Esophagus muscularis mucosa (tissue), 4 donors: Measurements from ENCODE around the gene TP53BP1. TPM values are rescaled to one million over a fixed set of nuclear protein-coding genes. Genes with fewer than 3 reads are reported as not detected.

Source experiments
- DNase-seq: peaks from one replicate; pipeline ENCODE4 v3.0.0-alpha.2; 2017; ENCODE audit errors: extremely low spot score
- H3K27ac ChIP-seq, 4 donors: fragments of 200-600 bp; sonication (generic); replicated peaks in 1 of 4; 1 replicate in 3 of 4; 2 replicates in 1 of 4; pipeline ENCODE4 v1.5.1; 2016 to 2019; ENCODE audit warnings: mild to moderate bottlenecking in 1 of 4
- H3K27me3 ChIP-seq, 4 donors: fragments of 200-600 bp; sonication (generic); one replicate each; pipeline versions ENCODE4 v1.5.1 to v1.6.0; 2016 to 2019
- H3K36me3 ChIP-seq, 4 donors: fragments of 200-600 bp; sonication (generic); one replicate each; pipeline ENCODE4 v1.5.1; 2016 to 2019
- H3K4me1 ChIP-seq, 4 donors: fragments of 200-600 bp; sonication (generic); one replicate each; pipeline ENCODE4 v1.5.1; 2016 to 2019
- H3K4me3 ChIP-seq, 4 donors: fragments of 200-600 bp; sonication (generic); 1 replicate in 2 of 4; 2 replicates in 2 of 4; pipeline ENCODE4 v1.5.1; 2016 to 2019; ENCODE audit warnings: mild to moderate bottlenecking in 4 of 4, moderate library complexity in 1 of 4
- H3K9me3 ChIP-seq, 4 donors: fragments of 200-600 bp; sonication (generic); 1 replicate in 3 of 4; 2 replicates in 1 of 4; pipeline ENCODE4 v1.5.1; 2016 to 2019
- CTCF ChIP-seq, 3 experiments: fragments of 200-600 bp in 2 of 3; fragments of 450-650 bp in 1 of 3; sonication (generic) in 2 of 3; IDR thresholded peaks; one replicate each; pipeline ENCODE4 v1.5.1; 2017 to 2019; ENCODE audit warnings: antibody characterized with exemption in 3 of 3, mild to moderate bottlenecking in 2 of 3, moderate library complexity in 1 of 3
- EP300 ChIP-seq: sonication (generic); formaldehyde crosslinking; IDR thresholded peaks from one replicate; pipeline ENCODE4 v1.6.1; 2017; ENCODE audit warnings: antibody characterized with exemption
- POLR2A ChIP-seq: fragments of 450-650 bp; IDR thresholded peaks from one replicate; pipeline ENCODE4 v1.6.1; 2017; ENCODE audit warnings: antibody characterized with exemption, moderate library complexity, mild to moderate bottlenecking, low read depth
- POLR2AphosphoS5 ChIP-seq, 2 donors: sonication (generic); formaldehyde crosslinking; IDR thresholded peaks; one replicate each; pipeline ENCODE4 v1.6.1; 2017; ENCODE audit warnings: antibody characterized with exemption in 2 of 2
- WGBS: methylation state at CpG from one replicate; pipeline ENCODE4 v1.1.5; 2018; 5-methylcytosine and 5-hydroxymethylcytosine counted together
- intact Hi-C: fragments of 100-400 bp; cut with DNase I; formaldehyde crosslinking; loops from one replicate; pipeline ENCODE4 v1.15.1; 2023
- total RNA-seq, 4 donors: library from RNA; depleted of rRNA; stranded (reverse); fragments of >200 nt; gene quantifications; one replicate each; pipeline versions ENCODE4 v1.1.0 to v1.2.1, GENCODE V29; 2016

The TP53BP1 gene
- total RNA-seq, 4 donors from 2014 or later: 24.7 to 29.9 (median 27.0) TPM

DNA sequence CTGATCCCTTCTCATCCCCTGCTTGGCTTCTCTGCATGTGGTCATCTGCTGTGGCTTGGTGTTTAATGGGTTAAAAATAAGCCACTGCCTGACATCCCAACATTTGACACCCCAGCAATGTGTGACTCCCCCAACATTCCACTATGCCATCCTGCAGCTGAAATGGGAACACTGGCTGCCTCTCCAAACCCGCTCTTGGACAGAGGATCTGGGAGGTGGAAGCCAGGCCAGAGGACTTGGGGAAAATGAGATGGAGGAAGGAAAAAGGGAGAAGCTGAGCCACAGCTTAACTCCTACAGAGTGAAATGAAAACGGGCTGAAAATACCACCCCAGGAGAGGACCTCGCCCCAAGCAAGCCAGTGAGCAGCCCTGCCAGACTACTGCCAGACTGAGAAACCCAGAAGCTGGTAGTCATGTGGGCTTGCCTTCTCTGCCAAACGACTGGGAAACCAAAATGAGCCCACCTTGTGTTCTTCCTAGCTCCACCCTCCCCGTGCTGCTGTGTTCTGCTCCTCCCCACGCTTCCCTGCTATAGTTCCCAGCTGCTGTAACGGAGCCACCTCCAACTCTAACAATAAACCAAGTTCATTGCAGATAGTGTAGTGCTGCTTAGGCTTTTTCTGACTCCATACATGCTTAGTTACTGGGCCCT is 38.2 kb upstream of the TP53BP1 start:
- intact Hi-C loops: no loop called here
- Histone ChIP-seq H3K4me3 (no peak overlapping the region), H3K27ac (peak overlapping the region in 2 of 4 donors; percentile 20 to 27), H3K36me3 (peaks cover 0 to 56% (median 35%) of the 10 kb centered on the region in 4 donors), H3K4me1 (peaks cover 0 to 10% (median 4%) of the 10 kb centered on the region in 4 donors), H3K9me3 (no peaks in the 10 kb centered on the region), H3K27me3 (no peaks in the 10 kb centered on the region)
- 32% methylated on average over 7 of the region's 7 CpGs for WGBS
- TF ChIP-seq POLR2AphosphoS5 (IDR thresholded peaks at IDR 0.05): no peak
- no peak for TF ChIP-seq POLR2A
- no peak for TF ChIP-seq EP300
- TF ChIP-seq CTCF (IDR thresholded peaks at IDR 0.05): no peak
- DNase-seq: no peak

DNA sequence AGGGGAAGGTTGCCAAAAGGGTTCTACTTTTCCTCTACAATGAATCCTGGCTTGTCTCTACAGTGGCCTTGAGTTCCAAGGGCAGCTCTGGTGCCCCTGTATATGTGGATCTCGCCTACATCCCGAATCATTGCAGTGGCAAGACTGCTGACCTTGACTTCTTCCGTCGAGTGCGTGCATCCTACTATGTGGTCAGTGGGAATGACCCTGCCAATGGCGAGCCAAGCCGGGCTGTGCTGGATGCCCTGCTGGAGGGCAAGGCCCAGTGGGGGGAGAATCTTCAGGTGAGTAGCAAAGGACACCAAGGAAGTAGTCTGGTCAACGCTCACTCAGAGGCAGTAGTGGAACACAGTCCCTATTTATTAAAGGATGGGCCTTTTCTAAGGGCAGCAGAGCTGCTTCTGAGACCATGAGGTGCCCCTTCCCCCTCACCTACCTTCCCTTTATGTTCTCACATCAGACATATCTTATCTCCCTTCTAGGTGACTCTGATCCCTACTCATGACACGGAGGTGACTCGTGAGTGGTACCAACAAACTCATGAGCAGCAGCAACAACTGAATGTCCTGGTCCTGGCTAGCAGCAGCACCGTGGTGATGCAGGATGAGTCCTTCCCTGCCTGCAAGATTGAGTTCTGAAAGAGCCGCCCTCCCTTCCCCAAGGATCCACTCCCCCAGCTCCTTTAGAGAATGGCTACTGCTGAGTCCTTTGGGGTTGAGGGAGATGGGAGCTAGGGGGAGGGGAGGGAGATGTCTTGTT is 36.8 kb upstream of the TP53BP1 start:
- DNase-seq: no peak
- Histone ChIP-seq H3K27ac (no peak overlapping the region), H3K4me1 (peaks cover 0 to 10% (median 4%) of the 10 kb centered on the region in 4 donors), H3K36me3 (peaks cover 0 to 62% (median 38%) of the 10 kb centered on the region in 4 donors), H3K9me3 (no peaks in the 10 kb centered on the region), H3K27me3 (no peaks in the 10 kb centered on the region), H3K4me3 (no peak overlapping the region)
- TF ChIP-seq EP300: no peak
- TF ChIP-seq CTCF (IDR thresholded peaks at IDR 0.05): no peak
- no peak for TF ChIP-seq POLR2AphosphoS5 (IDR thresholded peaks at IDR 0.05)
- no peak for TF ChIP-seq POLR2A
- WGBS: 86% methylated on average over 9 of the region's 12 CpGs
- intact Hi-C loops: no loop called here

GRCh38 chr15:43529141-43529540 is 36.2 kb upstream of the TP53BP1 start:
- peaks cover 0 to 10% (median 4%) of the 10 kb centered on the region in 4 donors for H3K4me1 ChIP-seq
- intact Hi-C loops: no loop called here
- no peaks in the 10 kb centered on the region for H3K9me3 ChIP-seq
- H3K27me3 ChIP-seq: no peaks in the 10 kb centered on the region
- DNase-seq: no peak
- no peak for TF ChIP-seq CTCF (IDR thresholded peaks at IDR 0.05)
- TF ChIP-seq EP300: no peak
- no peak for TF ChIP-seq POLR2A
- no peak for TF ChIP-seq POLR2AphosphoS5 (IDR thresholded peaks at IDR 0.05)
- 90% methylated on average over 14 of the region's 15 CpGs for WGBS
- peaks cover 0 to 62% (median 35%) of the 10 kb centered on the region in 4 donors for H3K36me3 ChIP-seq
- no peak overlapping the region for H3K4me3 ChIP-seq
- no peak overlapping the region for H3K27ac ChIP-seq

DNA sequence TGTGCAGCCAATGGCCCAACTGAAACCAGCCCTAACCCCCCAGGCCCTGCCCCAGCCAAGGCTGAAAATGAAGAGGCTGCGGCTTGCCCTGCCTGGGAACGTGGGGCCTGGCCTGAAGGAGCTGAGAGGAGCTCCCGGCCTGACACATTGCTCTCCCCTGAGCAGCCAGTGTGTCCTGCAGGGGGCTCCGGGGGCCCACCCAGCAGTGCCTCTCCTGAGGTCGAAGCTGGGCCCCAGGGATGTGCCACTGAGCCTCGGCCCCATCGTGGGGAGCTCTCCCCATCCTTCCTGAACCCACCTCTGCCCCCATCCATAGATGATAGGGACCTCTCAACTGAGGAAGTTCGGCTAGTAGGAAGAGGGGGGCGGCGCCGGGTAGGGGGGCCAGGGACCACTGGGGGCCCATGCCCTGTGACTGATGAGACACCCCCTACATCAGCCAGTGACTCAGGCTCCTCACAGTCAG is 35.6 kb upstream of the TP53BP1 start:
- H3K27ac ChIP-seq: no peak overlapping the region
- no peaks in the 10 kb centered on the region for H3K9me3 ChIP-seq
- peaks cover 3 to 63% (median 37%) of the 10 kb centered on the region in 4 donors for H3K36me3 ChIP-seq
- DNase-seq: no peak
- no peak for TF ChIP-seq EP300
- TF ChIP-seq CTCF (IDR thresholded peaks at IDR 0.05): no peak
- TF ChIP-seq POLR2A: no peak
- no peak for TF ChIP-seq POLR2AphosphoS5 (IDR thresholded peaks at IDR 0.05)
- no peak overlapping the region for H3K4me3 ChIP-seq
- intact Hi-C loops: no loop called here
- WGBS: 74% methylated on average over 3 of the region's 11 CpGs
- H3K27me3 ChIP-seq: no peaks in the 10 kb centered on the region
- peaks cover 0 to 10% (median 4%) of the 10 kb centered on the region in 4 donors for H3K4me1 ChIP-seq
